Cortex of kidney (tissue), 1 donor: ENCODE data around the gene RBM3.

ENCODE experiments used
- DNase-seq: peaks from one replicate; lab custom pipeline; 2025; lab: John Stamatoyannopoulos, UW

The RBM3 gene

GRCh38 chrX:48626401-48627298 lies 52.4 kb downstream of the RBM3 start:
- no peak for DNase-seq
